ENCODE measurements around the gene KCNH8.

KCNH8 gene

GRCh38 chr3:19364148-19364547, 215.8 kb downstream of the KCNH8 start:
- DNase-seq (ENCODE audit: low read depth), result no peak
- H3K4me3 ChIP-seq (ENCODE audit: control insufficient read depth, low read depth, low read length), result no peak overlapping the region
- TF ChIP-seq CTCF (conservative IDR thresholded peaks at IDR 0.05; ENCODE audit: control insufficient read depth, insufficient read depth, low read depth, low read length), result no peak

DNA sequence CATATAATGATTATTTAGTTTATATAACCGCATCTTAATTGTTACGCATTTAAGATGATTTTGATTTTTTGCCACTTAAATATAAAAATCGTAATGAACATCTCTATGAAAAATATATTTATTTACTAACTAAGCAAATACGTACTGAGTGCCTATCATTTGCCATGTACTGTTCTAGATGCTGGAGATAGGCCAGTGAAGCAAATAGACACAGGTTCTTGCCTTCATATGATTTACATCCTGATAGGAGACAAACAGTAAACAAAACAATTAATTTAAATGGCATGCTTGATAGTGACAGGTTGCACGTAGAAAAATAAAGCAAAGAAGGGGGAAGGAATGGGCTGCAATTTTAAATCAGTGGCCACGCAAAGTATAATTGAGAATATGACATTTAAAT, 217.2 kb downstream of the KCNH8 start:
- no peak overlapping the region for H3K4me3 ChIP-seq (ENCODE audit: control insufficient read depth, low read depth, low read length)
- no peak for TF ChIP-seq CTCF (conservative IDR thresholded peaks at IDR 0.05; ENCODE audit: control insufficient read depth, insufficient read depth, low read depth, low read length)

GRCh38 chr3:19384868-19385267, 236.6 kb downstream of the KCNH8 start:
- no peak for TF ChIP-seq CTCF (conservative IDR thresholded peaks at IDR 0.05; ENCODE audit: control insufficient read depth, insufficient read depth, low read depth, low read length)
- H3K4me3 ChIP-seq (ENCODE audit: control insufficient read depth, low read depth, low read length), result no peak overlapping the region
- no peak for DNase-seq (ENCODE audit: low read depth)

More for the DNA sequence above, 217.2 kb downstream of the KCNH8 start:
- DNase-seq (ENCODE audit: low read depth), result no peak

GRCh38 chr3:19392150-19392549, 243.8 kb downstream of the KCNH8 start:
- TF ChIP-seq CTCF (conservative IDR thresholded peaks at IDR 0.05; ENCODE audit: control insufficient read depth, insufficient read depth, low read depth, low read length), result no peak
- H3K4me3 ChIP-seq (ENCODE audit: control insufficient read depth, low read depth, low read length), result no peak overlapping the region
- no peak for DNase-seq (ENCODE audit: low read depth)

DNA sequence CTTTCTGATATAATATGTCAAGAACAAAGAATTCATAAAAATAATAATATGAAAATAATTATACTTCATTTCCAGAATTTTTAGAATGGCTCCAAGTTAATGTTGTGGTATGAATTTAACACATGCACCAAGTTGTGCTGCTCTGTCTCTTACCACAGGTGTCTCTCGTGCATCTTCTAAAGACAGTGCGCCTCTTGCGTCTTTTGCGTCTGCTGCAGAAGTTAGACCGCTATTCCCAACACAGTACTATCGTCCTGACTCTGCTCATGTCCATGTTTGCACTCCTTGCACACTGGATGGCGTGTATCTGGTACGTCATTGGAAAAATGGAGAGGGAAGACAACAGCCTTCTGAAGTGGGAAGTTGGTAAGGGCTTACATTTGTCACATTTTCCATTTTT, 246.6 kb downstream of the KCNH8 start:
- no peak overlapping the region for H3K4me3 ChIP-seq (ENCODE audit: control insufficient read depth, low read depth, low read length)
- TF ChIP-seq CTCF (conservative IDR thresholded peaks at IDR 0.05; ENCODE audit: control insufficient read depth, insufficient read depth, low read depth, low read length), result no peak
- DNase-seq (ENCODE audit: low read depth), result no peak

DNA sequence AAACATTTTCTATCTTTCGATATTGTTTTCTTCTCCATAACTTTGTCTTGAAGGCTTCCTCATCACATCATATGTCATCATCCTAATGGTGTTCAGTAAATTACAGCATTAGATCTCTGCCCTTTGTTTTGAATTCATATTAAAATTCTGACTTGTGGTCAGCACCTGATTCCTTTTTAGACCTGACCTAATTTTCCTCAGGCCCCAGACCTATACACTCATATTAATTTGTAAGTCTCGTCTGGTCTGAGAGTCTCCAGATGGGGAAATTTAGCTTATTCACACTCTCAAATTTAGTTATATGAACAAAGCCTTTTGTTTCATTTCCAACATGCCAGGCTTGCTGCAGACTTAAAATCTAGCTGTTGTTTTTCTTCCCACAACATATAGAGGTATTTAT, 248.4 kb downstream of the KCNH8 start:
- H3K4me3 ChIP-seq (ENCODE audit: control insufficient read depth, low read depth, low read length), result no peak overlapping the region
- TF ChIP-seq CTCF (conservative IDR thresholded peaks at IDR 0.05; ENCODE audit: control insufficient read depth, insufficient read depth, low read depth, low read length), result no peak
- no peak for DNase-seq (ENCODE audit: low read depth)

DNA sequence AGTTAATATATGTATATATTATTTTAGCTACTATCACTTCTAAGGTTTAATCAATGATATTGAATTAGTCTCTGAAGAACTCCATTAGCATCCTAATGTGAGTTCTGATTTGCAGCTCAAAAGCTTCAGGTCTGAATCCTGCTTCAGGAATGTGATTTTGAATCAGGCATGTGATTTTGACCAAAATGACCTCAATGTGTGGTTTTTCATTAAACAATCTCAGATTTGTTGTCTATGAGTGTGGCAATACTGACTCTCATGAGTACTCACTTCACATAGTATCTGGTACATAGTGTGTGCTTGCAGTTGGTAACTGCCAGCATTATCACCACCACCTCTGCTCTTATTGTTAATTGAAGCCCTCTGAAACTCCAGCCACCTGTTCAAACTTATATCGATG, 251.0 kb downstream of the KCNH8 start:
- no peak overlapping the region for H3K4me3 ChIP-seq (ENCODE audit: control insufficient read depth, low read depth, low read length)
- TF ChIP-seq CTCF (conservative IDR thresholded peaks at IDR 0.05; ENCODE audit: control insufficient read depth, insufficient read depth, low read depth, low read length), result no peak
- no peak for DNase-seq (ENCODE audit: low read depth)

Measured in fibroblast of mammary gland (primary cell).